Neuronal stem cell (in vitro differentiated cells): ENCODE results near the gene CNTLN.

Experiments used
- DNase-seq: peaks from one replicate; pipeline ENCODE4 v3.0.0-alpha.2; 2013; ENCODE audit warnings: low spot score
- H2AFZ ChIP-seq: one replicate; pipeline ENCODE4 v1.6.1; 2013; ENCODE audit warnings: mild to moderate bottlenecking, low read length, inconsistent platforms
- H2AK5ac ChIP-seq: 2 replicates; pipeline ENCODE4 v1.6.1; 2013; ENCODE audit warnings: low read depth, mild to moderate bottlenecking, inconsistent platforms, low read length, moderate library complexity, mixed read lengths
- H2BK120ac ChIP-seq: 2 replicates; pipeline ENCODE4 v1.6.1; 2013; ENCODE audit warnings: low read depth, mild to moderate bottlenecking, inconsistent platforms, low read length, moderate library complexity, mixed read lengths
- H2BK12ac ChIP-seq: one replicate; pipeline ENCODE4 v1.6.1; 2013; ENCODE audit warnings: low read length, inconsistent platforms
- H2BK15ac ChIP-seq: 2 replicates; pipeline ENCODE4 v1.6.1; 2013; ENCODE audit warnings: mild to moderate bottlenecking, low read length, inconsistent platforms, mixed read lengths
- H2BK5ac ChIP-seq: one replicate; pipeline ENCODE4 v1.6.1; 2013; ENCODE audit warnings: inconsistent platforms, mild to moderate bottlenecking, low read length, moderate library complexity
- H3K14ac ChIP-seq: one replicate; pipeline ENCODE4 v1.6.1; 2013; ENCODE audit warnings: low read length, inconsistent platforms
- H3K18ac ChIP-seq: 2 replicates; pipeline ENCODE4 v1.6.1; 2013; ENCODE audit warnings: low read length, inconsistent platforms
- H3K23ac ChIP-seq: 2 replicates; pipeline ENCODE4 v1.6.1; 2013; ENCODE audit warnings: low read depth, mild to moderate bottlenecking, mixed read lengths, low read length, inconsistent platforms; ENCODE audit not compliant: poor library complexity
- H3K27ac ChIP-seq: replicated peaks from 3 replicates; pipeline ENCODE4 v1.5.1; 2013; ENCODE audit warnings: low read length, inconsistent platforms
- H3K27me3 ChIP-seq, 3 experiments: 2 replicates each; pipeline ENCODE4 v1.6.1; 2013; ENCODE audit warnings: low read length in 3 of 3, mild to moderate bottlenecking in 2 of 3, inconsistent platforms in 1 of 3, low read depth in 1 of 3, mixed read lengths in 1 of 3, moderate library complexity in 1 of 3; ENCODE audit not compliant: control insufficient read depth in 3 of 3, insufficient read depth in 3 of 3
- H3K36me3 ChIP-seq, 2 donors: replicated peaks in 1 of 2; 2 replicates each; pipeline ENCODE4 v1.6.1; 2013; ENCODE audit warnings: low read length in 2 of 2; ENCODE audit not compliant: control insufficient read depth in 2 of 2, insufficient read depth in 2 of 2
- H3K4ac ChIP-seq: 2 replicates; pipeline ENCODE4 v1.6.1; 2013; ENCODE audit warnings: inconsistent platforms, mild to moderate bottlenecking, low read length, moderate library complexity
- H3K4me1 ChIP-seq, 2 donors: 1 replicate in 1 of 2; 2 replicates in 1 of 2; pipeline ENCODE4 v1.6.1; 2013; ENCODE audit warnings: low read length in 2 of 2, low read depth in 1 of 2; ENCODE audit not compliant: control insufficient read depth in 2 of 2, insufficient read depth in 1 of 2
- H3K4me2 ChIP-seq: one replicate; pipeline ENCODE4 v1.6.1; 2013; ENCODE audit warnings: mild to moderate bottlenecking, low read length, inconsistent platforms; ENCODE audit not compliant: insufficient read depth, poor library complexity, severe bottlenecking
- H3K4me3 ChIP-seq, 2 donors: 2 replicates each; pipeline ENCODE4 v1.5.1; 2013; ENCODE audit warnings: low read length in 2 of 2, mild to moderate bottlenecking in 2 of 2, inconsistent platforms in 1 of 2, moderate library complexity in 1 of 2
- H3K79me1 ChIP-seq: one replicate; pipeline ENCODE4 v1.6.1; 2013; ENCODE audit warnings: low read depth, mild to moderate bottlenecking, inconsistent platforms, low read length, moderate library complexity
- H3K9ac ChIP-seq: one replicate; pipeline ENCODE4 v1.6.1; 2013; ENCODE audit warnings: mild to moderate bottlenecking, low read depth, low read length, inconsistent platforms; ENCODE audit not compliant: poor library complexity
- H3K9me3 ChIP-seq, 2 donors: replicated peaks in 1 of 2; 2 replicates each; pipeline versions ENCODE3 to v1.6.1; 2013; ENCODE audit warnings: low read length in 2 of 2, mild to moderate bottlenecking in 2 of 2, inconsistent platforms in 1 of 2, low read depth in 1 of 2, mixed read lengths in 1 of 2, moderate library complexity in 1 of 2; ENCODE audit not compliant: control insufficient read depth in 2 of 2, insufficient read depth in 1 of 2
- H4K8ac ChIP-seq: one replicate; pipeline ENCODE4 v1.6.1; 2013; ENCODE audit warnings: low read depth, mild to moderate bottlenecking, inconsistent platforms, low read length, moderate library complexity
- H4K91ac ChIP-seq: one replicate; pipeline ENCODE4 v1.6.1; 2013; ENCODE audit warnings: low read length, low read depth, mild to moderate bottlenecking, inconsistent platforms; ENCODE audit not compliant: poor library complexity
- WGBS, 2 donors: extraction: QIAGEN DNeasy Blood & Tissue Kit; methylation state at CpG; one replicate each; pipeline ENCODE4 v1.1.7; 2013; ENCODE audit warnings: missing lambda C conversion rate in 2 of 2, mixed read lengths in 1 of 2; ENCODE audit not compliant: insufficient read length in 2 of 2, insufficient replicate concordance in 1 of 2; ENCODE audit errors: extremely low coverage in 2 of 2; 5-methylcytosine and 5-hydroxymethylcytosine counted together

Gene CNTLN

GRCh38 chr9:17330097-17330496 lies 195.3 kb downstream of the CNTLN start:
- Histone ChIP-seq H3K9me3 (no peaks in the 10 kb centered on the region), H2BK5ac (no peak overlapping the region), H3K4me1 (no peaks in the 10 kb centered on the region), H2AFZ (no peak overlapping the region), H3K23ac (no peak overlapping the region), H3K9ac (no peak overlapping the region), H3K27ac (no peak overlapping the region), H4K91ac (no peak overlapping the region), H3K27me3 (no peaks in the 10 kb centered on the region), H3K4me2 (no peak overlapping the region), H3K4me3 (no peak overlapping the region), H3K4ac (no peak overlapping the region), H3K18ac (no peak overlapping the region), H2BK15ac (no peak overlapping the region), H4K8ac (no peak overlapping the region), H3K14ac (no peak overlapping the region), H3K79me1 (no peaks in the 10 kb centered on the region), H2BK12ac (no peak overlapping the region), H2AK5ac (no peak overlapping the region), H3K36me3 (no peaks in the 10 kb centered on the region), H2BK120ac (no peak overlapping the region)
- no peak for DNase-seq

GRCh38 chr9:17332115-17332514 lies 197.3 kb downstream of the CNTLN start:
- no peaks in the 10 kb centered on the region for H3K4me1 ChIP-seq
- no peak overlapping the region for H3K4me3 ChIP-seq
- no peaks in the 10 kb centered on the region for H3K27me3 ChIP-seq
- no peak overlapping the region for H3K14ac ChIP-seq
- H2BK5ac ChIP-seq, result no peak overlapping the region
- no CpG with 5 or more reads among the region's 3 CpGs for WGBS, 2 donors
- H3K4ac ChIP-seq, result no peak overlapping the region
- no peak overlapping the region for H3K23ac ChIP-seq
- no peak overlapping the region for H3K9ac ChIP-seq
- no peak overlapping the region for H2BK120ac ChIP-seq
- H2BK12ac ChIP-seq, result no peak overlapping the region
- no peak for DNase-seq
- H2AFZ ChIP-seq, result no peak overlapping the region
- H3K27ac ChIP-seq, result no peak overlapping the region
- H3K18ac ChIP-seq, result no peak overlapping the region
- no peak overlapping the region for H2AK5ac ChIP-seq
- no peak overlapping the region for H4K8ac ChIP-seq
- H4K91ac ChIP-seq, result no peak overlapping the region
- H3K36me3 ChIP-seq, result no peaks in the 10 kb centered on the region
- H3K4me2 ChIP-seq, result no peak overlapping the region
- no peak overlapping the region for H2BK15ac ChIP-seq
- no peaks in the 10 kb centered on the region for H3K9me3 ChIP-seq
- H3K79me1 ChIP-seq, result no peaks in the 10 kb centered on the region

DNA sequence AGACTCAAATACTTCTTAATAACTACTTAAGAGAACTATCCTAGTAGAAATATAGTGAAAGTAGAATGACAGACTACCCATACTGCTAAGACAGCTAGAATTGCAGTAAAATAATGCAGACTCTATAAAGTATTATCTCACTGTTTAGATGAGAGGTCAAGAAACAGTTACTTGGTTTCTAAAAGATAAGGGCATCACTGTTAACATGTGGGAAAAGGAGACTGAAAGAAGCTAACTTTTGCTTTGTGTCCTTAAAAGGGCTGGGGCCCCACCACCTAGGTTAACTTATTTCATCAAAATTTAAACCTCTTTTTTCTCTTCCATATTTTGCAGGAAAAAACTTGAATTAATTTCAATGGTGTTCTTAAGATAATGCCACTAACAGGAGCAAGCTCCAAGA lies 204.3 kb downstream of the CNTLN start:
- H3K4me3 ChIP-seq, result no peak overlapping the region
- H4K91ac ChIP-seq, result no peak overlapping the region
- no peak overlapping the region for H2BK120ac ChIP-seq
- no peak overlapping the region for H3K9ac ChIP-seq
- no peaks in the 10 kb centered on the region for H3K4me1 ChIP-seq
- H2BK5ac ChIP-seq, result no peak overlapping the region
- no peaks in the 10 kb centered on the region for H3K79me1 ChIP-seq
- H3K4me2 ChIP-seq, result no peak overlapping the region
- no peak overlapping the region for H3K23ac ChIP-seq
- H2AK5ac ChIP-seq, result no peak overlapping the region
- H4K8ac ChIP-seq, result no peak overlapping the region
- H3K4ac ChIP-seq, result no peak overlapping the region
- no peak overlapping the region for H3K14ac ChIP-seq
- no peak overlapping the region for H3K18ac ChIP-seq
- no peak overlapping the region for H3K27ac ChIP-seq
- H3K27me3 ChIP-seq, result no peaks in the 10 kb centered on the region
- DNase-seq, result no peak
- H2BK12ac ChIP-seq, result no peak overlapping the region
- no peak overlapping the region for H2BK15ac ChIP-seq
- no peaks in the 10 kb centered on the region for H3K9me3 ChIP-seq
- H2AFZ ChIP-seq, result no peak overlapping the region
- H3K36me3 ChIP-seq, result peaks cover 0 to 14% of the 10 kb centered on the region in 2 donors

DNA sequence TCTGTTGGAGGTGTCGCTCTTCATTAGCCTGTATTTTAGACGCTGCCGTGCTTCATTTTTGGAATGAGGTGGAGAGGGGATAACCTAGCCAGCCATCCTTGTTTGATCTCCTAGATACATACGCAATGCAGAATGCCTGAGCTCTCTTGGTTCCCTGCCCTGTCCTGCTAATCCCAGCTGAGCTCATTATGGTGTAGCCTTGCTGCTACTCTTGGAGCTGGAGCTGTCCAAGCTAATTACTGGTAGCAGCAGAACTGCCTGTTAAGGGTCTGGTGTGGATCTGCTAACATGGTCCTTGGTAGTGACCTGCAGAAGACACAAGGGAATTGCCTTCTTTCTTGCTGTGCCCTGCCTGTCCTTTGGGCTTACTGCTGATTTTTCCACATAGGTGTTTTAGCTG lies 207.9 kb downstream of the CNTLN start:
- no peak overlapping the region for H4K8ac ChIP-seq
- no peak overlapping the region for H2BK15ac ChIP-seq
- H4K91ac ChIP-seq, result no peak overlapping the region
- no peaks in the 10 kb centered on the region for H3K79me1 ChIP-seq
- H3K4ac ChIP-seq, result no peak overlapping the region
- H3K27me3 ChIP-seq, result no peaks in the 10 kb centered on the region
- no peak overlapping the region for H3K9ac ChIP-seq
- no peaks in the 10 kb centered on the region for H3K4me1 ChIP-seq
- no peak overlapping the region for H3K27ac ChIP-seq
- H3K18ac ChIP-seq, result no peak overlapping the region
- H2AK5ac ChIP-seq, result no peak overlapping the region
- no peak overlapping the region for H2AFZ ChIP-seq
- no peaks in the 10 kb centered on the region for H3K9me3 ChIP-seq
- no peak overlapping the region for H3K23ac ChIP-seq
- no CpG with 5 or more reads among the region's 4 CpGs for WGBS, 2 donors
- H3K4me3 ChIP-seq, result no peak overlapping the region
- no peak overlapping the region for H2BK12ac ChIP-seq
- H3K36me3 ChIP-seq, result peaks cover 0 to 21% of the 10 kb centered on the region in 2 donors
- H3K14ac ChIP-seq, result no peak overlapping the region
- H2BK120ac ChIP-seq, result no peak overlapping the region
- peak; percentile 18 for DNase-seq
- H3K4me2 ChIP-seq, result no peak overlapping the region
- no peak overlapping the region for H2BK5ac ChIP-seq
